ENCODE data around the gene YES1. TPM values are rescaled to one million over a fixed set of nuclear protein-coding genes. Genes with fewer than 3 reads are reported as not detected.

YES1 gene
- total RNA-seq, 1 experiment from 2014 or later: 84.5 TPM

DNA sequence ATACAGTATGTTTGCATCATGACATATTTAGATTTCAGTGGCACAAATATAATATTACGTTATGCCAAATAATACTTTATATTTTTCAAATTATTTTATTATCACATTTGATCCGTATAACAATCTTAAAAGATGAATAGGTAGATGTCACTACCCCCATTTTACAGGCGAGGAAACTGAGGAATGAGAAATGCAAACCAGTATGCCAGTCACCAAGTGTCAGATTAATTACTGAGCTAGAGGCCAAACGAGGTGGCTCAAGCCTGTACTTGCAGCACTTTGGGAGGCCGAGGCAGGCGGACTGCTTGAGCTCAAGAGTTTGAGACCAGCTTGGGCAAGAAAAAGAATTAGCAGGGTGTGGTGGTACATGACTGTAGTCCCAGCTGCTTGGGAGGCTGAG is 17.4 kb upstream of the YES1 start:
- Histone ChIP-seq H3K4me1 (ENCODE audit: control insufficient read depth in 1 of 2, insufficient read depth in 2 of 2, low read length in 2 of 2) (peaks cover 17 to 18% of the 10 kb centered on the region in 2 experiments; a peak in 3 of 4 replicates), H3K4me3 (replicated peaks in 1 of 2; ENCODE audit: low read depth in 1 of 2, low read length in 2 of 2) (no peak overlapping the region), H3K27ac (ENCODE audit: low read depth, low read length) (no peak overlapping the region), H2AFZ (ENCODE audit: low read depth, low read length, poor library complexity, severe bottlenecking) (no peak overlapping the region), H3K9ac (ENCODE audit: low read length) (no peak overlapping the region), H3K27me3 (ENCODE audit: insufficient read depth, low read length) (no peaks in the 10 kb centered on the region), H4K20me1 (ENCODE audit: insufficient read depth) (no peaks in the 10 kb centered on the region), H3K4me2 (ENCODE audit: low read length) (no peak overlapping the region), H3K79me2 (ENCODE audit: insufficient read depth, low read length) (no peaks in the 10 kb centered on the region), H3K9me2 (ENCODE audit: insufficient read depth) (no peaks in the 10 kb centered on the region), H3K36me3 (ENCODE audit: control insufficient read depth in 1 of 2, insufficient read depth in 2 of 2, low read length in 2 of 2) (no peaks in the 10 kb centered on the region), H3K9me3 (ENCODE audit: control insufficient read depth in 1 of 2, insufficient read depth in 1 of 2, low read depth in 1 of 2, low read length in 2 of 2) (no peaks in the 10 kb centered on the region)
- ChIA-PET RAD21 (ENCODE audit: low non-redundant PET in 1 of 2, low total read pairs in 2 of 2, uncharacterized antibody in 2 of 2, unreplicated experiment in 2 of 2) (interaction anchor here (1.8 to 3.5 kb wide), 3 partner anchors 10 to 206 kb away, joined by 3 to 15 read pairs (median 9); no protein-coding TSS in a partner anchor), CTCF (interaction anchor here (1.5 to 4.8 kb wide), 6 partner anchors 8 to 209 kb away, joined by 7 to 112 read pairs (median 14); partner anchors contain the start of gene ENOSF1), POLR2A (no interaction called here)
- DNase-seq (ENCODE audit: low read depth, low spot score): no peak
- no peak for ATAC-seq
- BruUV-seq (replicated peaks): no TSS peak
- TF ChIP-seq, protein P1, sequence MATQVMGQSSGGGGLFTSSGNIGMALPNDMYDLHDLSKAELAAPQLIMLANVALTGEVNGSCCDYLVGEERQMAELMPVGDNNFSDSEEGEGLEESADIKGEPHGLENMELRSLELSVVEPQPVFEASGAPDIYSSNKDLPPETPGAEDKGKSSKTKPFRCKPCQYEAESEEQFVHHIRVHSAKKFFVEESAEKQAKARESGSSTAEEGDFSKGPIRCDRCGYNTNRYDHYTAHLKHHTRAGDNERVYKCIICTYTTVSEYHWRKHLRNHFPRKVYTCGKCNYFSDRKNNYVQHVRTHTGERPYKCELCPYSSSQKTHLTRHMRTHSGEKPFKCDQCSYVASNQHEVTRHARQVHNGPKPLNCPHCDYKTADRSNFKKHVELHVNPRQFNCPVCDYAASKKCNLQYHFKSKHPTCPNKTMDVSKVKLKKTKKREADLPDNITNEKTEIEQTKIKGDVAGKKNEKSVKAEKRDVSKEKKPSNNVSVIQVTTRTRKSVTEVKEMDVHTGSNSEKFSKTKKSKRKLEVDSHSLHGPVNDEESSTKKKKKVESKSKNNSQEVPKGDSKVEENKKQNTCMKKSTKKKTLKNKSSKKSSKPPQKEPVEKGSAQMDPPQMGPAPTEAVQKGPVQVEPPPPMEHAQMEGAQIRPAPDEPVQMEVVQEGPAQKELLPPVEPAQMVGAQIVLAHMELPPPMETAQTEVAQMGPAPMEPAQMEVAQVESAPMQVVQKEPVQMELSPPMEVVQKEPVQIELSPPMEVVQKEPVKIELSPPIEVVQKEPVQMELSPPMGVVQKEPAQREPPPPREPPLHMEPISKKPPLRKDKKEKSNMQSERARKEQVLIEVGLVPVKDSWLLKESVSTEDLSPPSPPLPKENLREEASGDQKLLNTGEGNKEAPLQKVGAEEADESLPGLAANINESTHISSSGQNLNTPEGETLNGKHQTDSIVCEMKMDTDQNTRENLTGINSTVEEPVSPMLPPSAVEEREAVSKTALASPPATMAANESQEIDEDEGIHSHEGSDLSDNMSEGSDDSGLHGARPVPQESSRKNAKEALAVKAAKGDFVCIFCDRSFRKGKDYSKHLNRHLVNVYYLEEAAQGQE (IDR thresholded peaks at IDR 0.05; ENCODE audit: low read depth): no peak
- TF ChIP-seq ELF1 (IDR thresholded peaks at IDR 0.05; ENCODE audit: borderline replicate concordance, low read depth) (no peak), SIN3A (IDR thresholded peaks at IDR 0.05; ENCODE audit: low read depth) (no peak), YY1 (IDR thresholded peaks at IDR 0.05; ENCODE audit: extremely low read depth, insufficient replicate concordance, low read depth, low read length) (no peak), ZNF274 (IDR thresholded peaks at IDR 0.05; ENCODE audit: low read depth, low read length) (no peak), EGR1 (IDR thresholded peaks at IDR 0.05; ENCODE audit: low read depth) (no peak), ZFX (IDR thresholded peaks at IDR 0.05) (no peak), FOSL1 (IDR thresholded peaks at IDR 0.05; ENCODE audit: low read depth) (no peak), POLR2AphosphoS5 (IDR thresholded peaks at IDR 0.05; ENCODE audit: low read depth, low read length) (no peak), CBX3 (IDR thresholded peaks at IDR 0.05; ENCODE audit: low read depth) (no peak), SP1 (IDR thresholded peaks at IDR 0.05; ENCODE audit: low read depth) (no peak), JUND (IDR thresholded peaks at IDR 0.05) (no peak)
- TF ChIP-seq, protein P2, sequence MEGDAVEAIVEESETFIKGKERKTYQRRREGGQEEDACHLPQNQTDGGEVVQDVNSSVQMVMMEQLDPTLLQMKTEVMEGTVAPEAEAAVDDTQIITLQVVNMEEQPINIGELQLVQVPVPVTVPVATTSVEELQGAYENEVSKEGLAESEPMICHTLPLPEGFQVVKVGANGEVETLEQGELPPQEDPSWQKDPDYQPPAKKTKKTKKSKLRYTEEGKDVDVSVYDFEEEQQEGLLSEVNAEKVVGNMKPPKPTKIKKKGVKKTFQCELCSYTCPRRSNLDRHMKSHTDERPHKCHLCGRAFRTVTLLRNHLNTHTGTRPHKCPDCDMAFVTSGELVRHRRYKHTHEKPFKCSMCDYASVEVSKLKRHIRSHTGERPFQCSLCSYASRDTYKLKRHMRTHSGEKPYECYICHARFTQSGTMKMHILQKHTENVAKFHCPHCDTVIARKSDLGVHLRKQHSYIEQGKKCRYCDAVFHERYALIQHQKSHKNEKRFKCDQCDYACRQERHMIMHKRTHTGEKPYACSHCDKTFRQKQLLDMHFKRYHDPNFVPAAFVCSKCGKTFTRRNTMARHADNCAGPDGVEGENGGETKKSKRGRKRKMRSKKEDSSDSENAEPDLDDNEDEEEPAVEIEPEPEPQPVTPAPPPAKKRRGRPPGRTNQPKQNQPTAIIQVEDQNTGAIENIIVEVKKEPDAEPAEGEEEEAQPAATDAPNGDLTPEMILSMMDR (IDR thresholded peaks at IDR 0.05 in 2 of 3, conservative IDR thresholded peaks at IDR 0.05 in 1 of 3; ENCODE audit: borderline replicate concordance in 1 of 3, insufficient read depth in 1 of 3, low read depth in 2 of 3, low read length in 2 of 3): no peak
- intact Hi-C loops (cut with micrococcal nuclease): no loop called here
